Stomach (tissue), 9 donors: ENCODE measurements around the gene SPDYE1. TPM values are rescaled to one million over a fixed set of nuclear protein-coding genes. Genes with fewer than 3 reads are reported as not detected.
A peak's percentile ranks its signal among the peaks of the same experiment; 100 is the strongest.
"Not testable (repeated sequence)": the region's sequence is repeated elsewhere in the genome, so short reads cannot be mapped to it uniquely, and the experiment has no call there.

ENCODE experiments used
- DNase-seq, 2 donors: peaks; one replicate each; pipeline versions ENCODE4 v3.0.0 to v3.0.0-alpha.2; 2013 to 2019
- H3K27ac ChIP-seq, 5 donors: fragments of 200-600 bp in 4 of 5; sonication (generic) in 4 of 5; one replicate each; pipeline ENCODE4 v1.5.1; 2013 to 2019; ENCODE audit warnings: mild to moderate bottlenecking in 1 of 5, moderate library complexity in 1 of 5
- H3K27me3 ChIP-seq, 3 donors: fragments of 200-600 bp; sonication (generic); one replicate each; pipeline ENCODE4 v1.5.1; 2017 to 2019; ENCODE audit warnings: mixed run types in 1 of 3
- H3K36me3 ChIP-seq, 4 donors: fragments of 200-600 bp; sonication (generic); 1 replicate in 3 of 4; 2 replicates in 1 of 4; pipeline ENCODE4 v1.5.1; 2016 to 2019
- H3K4me1 ChIP-seq, 4 donors: fragments of 200-600 bp; sonication (generic); one replicate each; pipeline ENCODE4 v1.5.1; 2016 to 2019
- H3K4me3 ChIP-seq, 4 donors: fragments of 200-600 bp; sonication (generic) in 3 of 4; one replicate each; pipeline ENCODE4 v1.5.1; 2016 to 2019; ENCODE audit warnings: mild to moderate bottlenecking in 1 of 4
- H3K9me3 ChIP-seq, 4 donors: fragments of 200-600 bp; sonication (generic); one replicate each; pipeline ENCODE4 v1.5.1; 2016 to 2019
- POLR2AphosphoS5 ChIP-seq, 3 donors: sonication (generic); formaldehyde crosslinking; IDR thresholded peaks; one replicate each; pipeline ENCODE4 v1.6.1; 2016; ENCODE audit warnings: antibody characterized with exemption in 3 of 3
- WGBS, 5 donors: extraction: QIAGEN DNeasy Blood & Tissue Kit in 3 of 5; methylation state at CpG; one replicate each; pipeline versions ENCODE4 v1.1.5 to v1.1.7; 2013 to 2018; 5-methylcytosine and 5-hydroxymethylcytosine counted together
- intact Hi-C: fragments of 100-400 bp; cut with DNase I; formaldehyde crosslinking; loops from one replicate; pipeline ENCODE4 v1.15.1; 2023; ENCODE audit warnings: low total_unique reads
- polyA plus RNA-seq, 3 donors: library from polyadenylated mRNA; stranded (reverse); fragments of 200-250 nt; gene quantifications; one replicate each; pipeline ENCODE4 v1.2.3, GENCODE V29; 2013
- total RNA-seq, 5 donors: library from RNA; depleted of rRNA; stranded (reverse); fragments of >200 nt; gene quantifications; one replicate each; pipeline versions ENCODE4 v1.1.0 to v1.2.3, GENCODE V29; 2014 to 2016
- donor health status: healthy with polysubstance abuse.
- donor health status: Bipolar disorder and iron deficiency.
- donor health status: healthy.

The SPDYE1 gene
- total and polyA plus RNA-seq, 8 donors, result not detected

- 82 to 94% (median 88%) methylated on average over 4 to 6 of the region's 6 CpGs for WGBS, 5 donors
- intact Hi-C loops, H3K27me3 ChIP-seq, H3K4me3 ChIP-seq, H3K36me3 ChIP-seq, H3K4me1 ChIP-seq, DNase-seq, H3K9me3 ChIP-seq, H3K27ac ChIP-seq: not testable (repeated sequence)
Observed at GRCh38 chr7:44032031-44032430, 34.3 kb downstream of the SPDYE1 start.

GRCh38 chr7:44033971-44034844 is 36.5 kb downstream of the SPDYE1 start:
- intact Hi-C loops, H3K36me3 ChIP-seq, H3K27me3 ChIP-seq, H3K4me3 ChIP-seq, DNase-seq, H3K27ac ChIP-seq, H3K4me1 ChIP-seq, H3K9me3 ChIP-seq: not testable (repeated sequence)
- WGBS, 5 donors, result 89 to 95% (median 94%) methylated on average over 10 to 17 of the region's 18 CpGs

GRCh38 chr7:44036364-44036763 is 38.7 kb downstream of the SPDYE1 start:
- H3K4me3 ChIP-seq, intact Hi-C loops, H3K36me3 ChIP-seq, H3K9me3 ChIP-seq, H3K27me3 ChIP-seq: not testable (repeated sequence)
- WGBS, 5 donors, result 28 to 71% (median 36%) methylated on average over 5 to 10 of the region's 10 CpGs
- peak overlapping the region in 1 of 5 donors; percentile 24 for H3K27ac ChIP-seq
- H3K4me1 ChIP-seq, result peaks cover 0 to 20% (median 15%) of the 10 kb centered on the region in 4 donors
- DNase-seq, result peak; percentile 49 to 54

- Histone ChIP-seq H3K4me1 (peaks cover 0 to 22% (median 15%) of the 10 kb centered on the region in 4 donors), H3K27ac (peak overlapping the region in 1 of 5 donors; percentile 27)
- H3K4me3 ChIP-seq, H3K9me3 ChIP-seq, intact Hi-C loops, H3K27me3 ChIP-seq, DNase-seq, H3K36me3 ChIP-seq: not testable (repeated sequence)
- whole genome bisulfite sequencing, 5 donors, result 48 to 79% (median 67%) methylated on average over 1 to 2 of the region's 2 CpGs
Observed at GRCh38 chr7:44037951-44038350, 40.3 kb downstream of the SPDYE1 start.

GRCh38 chr7:44038553-44038952 is 40.9 kb downstream of the SPDYE1 start:
- Histone ChIP-seq H3K4me3 (peak overlapping the region in 1 of 4 donors; percentile 38), H3K27ac (peak overlapping the region in 2 of 5 donors; percentile 27 to 34), H3K4me1 (peaks cover under 1 to 23% (median 16%) of the 10 kb centered on the region in 4 donors)
- intact Hi-C loops, H3K36me3 ChIP-seq, H3K27me3 ChIP-seq, H3K9me3 ChIP-seq, DNase-seq: not testable (repeated sequence)
- 48 to 54% (median 53%) methylated on average over 3 to 6 of the region's 12 CpGs; no CpG with 5 or more reads in 1 of the 5 donors for WGBS, 5 donors

GRCh38 chr7:44038961-44039558 is 41.4 kb downstream of the SPDYE1 start:
- intact Hi-C loops, H3K27me3 ChIP-seq, H3K9me3 ChIP-seq, H3K36me3 ChIP-seq: not testable (repeated sequence)
- peak; percentile 96 to 97 for DNase-seq
- TF ChIP-seq POLR2AphosphoS5 (IDR thresholded peaks at IDR 0.05), result peak in 2 of 3 donors; percentile 38 to 44
- Histone ChIP-seq H3K27ac (peak overlapping the region; percentile 72 to 85 (median 80)), H3K4me3 (peak overlapping the region; percentile 29 to 41 (median 34)), H3K4me1 (peaks cover 5 to 28% (median 21%) of the 10 kb centered on the region in 4 donors)
- WGBS, 5 donors, result 1 to 19% (median 3%) methylated on average over 8 to 19 of the region's 26 CpGs

- H3K9me3 ChIP-seq, H3K36me3 ChIP-seq, intact Hi-C loops, DNase-seq, H3K27me3 ChIP-seq: not testable (repeated sequence)
- peak overlapping the region; percentile 37 to 47 (median 40) for H3K4me3 ChIP-seq
- H3K27ac ChIP-seq, result peak overlapping the region; percentile 41 to 69 (median 68)
- H3K4me1 ChIP-seq, result peaks cover 7 to 30% (median 23%) of the 10 kb centered on the region in 4 donors
- 0 to 23% (median 17%) methylated on average over 1 to 17 of the region's 40 CpGs; no CpG with 5 or more reads in 1 of the 5 donors for WGBS, 5 donors
Observed at GRCh38 chr7:44039800-44040492, 42.2 kb downstream of the SPDYE1 start.

- peaks cover 12 to 35% (median 28%) of the 10 kb centered on the region in 4 donors for H3K4me1 ChIP-seq
- H3K27me3 ChIP-seq, H3K36me3 ChIP-seq, intact Hi-C loops, H3K9me3 ChIP-seq: not testable (repeated sequence)
- peak; percentile 43 to 74 for DNase-seq
- H3K4me3 ChIP-seq, result peak overlapping the region; percentile 37 to 47 (median 40)
- peak overlapping the region; percentile 41 to 69 (median 68) for H3K27ac ChIP-seq
- WGBS, 5 donors, result 0 to 5% (median 0%) methylated on average over 3 to 44 of the region's 46 CpGs
Observed at GRCh38 chr7:44040493-44040891, 42.8 kb downstream of the SPDYE1 start.
